Glutamatergic neuron (in vitro differentiated cells): Measurements from ENCODE around the gene MAP2K6. TPM values are rescaled to one million over a fixed set of nuclear protein-coding genes. Genes with fewer than 3 reads are reported as not detected.

Experiments
- DNase-seq: peaks from one replicate; pipeline ENCODE4 v3.0.0; 2022
- H3K27ac Mint-ChIP-seq: one replicate; pipeline ENCODE4 v1.8.0; 2020; ENCODE audit warnings: mild to moderate bottlenecking, mixed read lengths, inconsistent platforms; ENCODE audit not compliant: unreplicated experiment
- H3K27me3 Mint-ChIP-seq: one replicate; pipeline ENCODE4 v1.8.0; 2020; ENCODE audit warnings: mild to moderate bottlenecking, moderate library complexity, mixed read lengths, inconsistent platforms; ENCODE audit not compliant: unreplicated experiment
- H3K36me3 Mint-ChIP-seq: one replicate; pipeline ENCODE4 v1.8.0; 2020; ENCODE audit warnings: mild to moderate bottlenecking, mixed read lengths, inconsistent platforms; ENCODE audit not compliant: unreplicated experiment
- H3K4me1 Mint-ChIP-seq: one replicate; pipeline ENCODE4 v1.8.0; 2020; ENCODE audit warnings: mild to moderate bottlenecking, low read depth, mixed read lengths, inconsistent platforms; ENCODE audit not compliant: unreplicated experiment
- H3K4me3 Mint-ChIP-seq: one replicate; pipeline ENCODE4 v1.8.0; 2020; ENCODE audit warnings: mild to moderate bottlenecking, mixed read lengths, inconsistent platforms; ENCODE audit not compliant: unreplicated experiment
- H3K9me3 Mint-ChIP-seq: one replicate; pipeline ENCODE4 v1.8.0; 2020; ENCODE audit warnings: mild to moderate bottlenecking, moderate library complexity, mixed read lengths, inconsistent platforms; ENCODE audit not compliant: unreplicated experiment
- total RNA-seq: library from RNA; stranded (reverse); fragmentation: NEBNext Ultra II Directional; extraction: Animal tissue kit (Norgen Biotek cat#: 25700); gene quantifications from one replicate; pipeline ENCODE4 v1.2.1, GENCODE V29; 2021; ENCODE audit not compliant: unreplicated experiment
- TF ChIP-seq, protein P1 (sequence below): fragments of 200-600 bp; sonication (generic); IDR thresholded peaks from one replicate; pipeline ENCODE4 v1.5.0; 2021; ENCODE audit not compliant: partially characterized antibody, unreplicated experiment

The MAP2K6 gene
- total RNA-seq, 1 donor from 2014 or later, result 28.3 TPM

DNA sequence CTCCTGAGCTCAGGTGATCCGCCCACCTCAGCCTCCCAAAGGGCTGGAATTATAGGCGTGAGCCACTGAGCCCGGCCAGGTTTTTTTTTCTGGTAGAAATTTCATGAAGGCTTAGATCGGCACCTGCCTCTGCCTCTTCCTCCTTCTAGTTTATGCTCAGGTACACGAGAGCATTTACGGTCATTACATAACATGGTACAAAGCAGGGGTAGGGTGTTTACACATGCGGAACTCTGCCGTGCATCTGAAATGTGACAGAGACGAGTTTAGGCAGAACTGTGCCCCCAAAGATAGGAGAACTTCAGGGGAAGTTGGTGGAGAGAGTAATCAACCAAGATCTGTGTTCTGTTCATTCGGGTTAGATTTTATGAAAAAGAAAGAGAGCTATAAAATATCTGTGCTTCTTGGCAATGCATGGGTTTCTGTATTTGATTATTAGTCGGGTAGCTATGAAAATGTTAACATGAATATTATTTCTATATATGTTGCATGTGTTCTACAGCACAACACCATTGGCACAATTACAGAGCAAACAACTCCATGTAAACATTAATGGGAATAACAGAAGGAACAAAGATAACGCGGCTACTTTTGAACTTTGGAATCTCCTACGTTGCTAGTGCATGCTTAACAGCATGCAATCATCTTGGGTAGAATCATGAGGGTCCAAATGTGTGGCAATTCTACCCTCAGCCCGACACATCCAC lies 23.5 kb upstream of the MAP2K6 start:
- no peak for DNase-seq
- no peaks in the 10 kb centered on the region for H3K9me3 Mint-ChIP-seq
- TF ChIP-seq, protein P1, sequence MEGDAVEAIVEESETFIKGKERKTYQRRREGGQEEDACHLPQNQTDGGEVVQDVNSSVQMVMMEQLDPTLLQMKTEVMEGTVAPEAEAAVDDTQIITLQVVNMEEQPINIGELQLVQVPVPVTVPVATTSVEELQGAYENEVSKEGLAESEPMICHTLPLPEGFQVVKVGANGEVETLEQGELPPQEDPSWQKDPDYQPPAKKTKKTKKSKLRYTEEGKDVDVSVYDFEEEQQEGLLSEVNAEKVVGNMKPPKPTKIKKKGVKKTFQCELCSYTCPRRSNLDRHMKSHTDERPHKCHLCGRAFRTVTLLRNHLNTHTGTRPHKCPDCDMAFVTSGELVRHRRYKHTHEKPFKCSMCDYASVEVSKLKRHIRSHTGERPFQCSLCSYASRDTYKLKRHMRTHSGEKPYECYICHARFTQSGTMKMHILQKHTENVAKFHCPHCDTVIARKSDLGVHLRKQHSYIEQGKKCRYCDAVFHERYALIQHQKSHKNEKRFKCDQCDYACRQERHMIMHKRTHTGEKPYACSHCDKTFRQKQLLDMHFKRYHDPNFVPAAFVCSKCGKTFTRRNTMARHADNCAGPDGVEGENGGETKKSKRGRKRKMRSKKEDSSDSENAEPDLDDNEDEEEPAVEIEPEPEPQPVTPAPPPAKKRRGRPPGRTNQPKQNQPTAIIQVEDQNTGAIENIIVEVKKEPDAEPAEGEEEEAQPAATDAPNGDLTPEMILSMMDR, result no peak

DNA sequence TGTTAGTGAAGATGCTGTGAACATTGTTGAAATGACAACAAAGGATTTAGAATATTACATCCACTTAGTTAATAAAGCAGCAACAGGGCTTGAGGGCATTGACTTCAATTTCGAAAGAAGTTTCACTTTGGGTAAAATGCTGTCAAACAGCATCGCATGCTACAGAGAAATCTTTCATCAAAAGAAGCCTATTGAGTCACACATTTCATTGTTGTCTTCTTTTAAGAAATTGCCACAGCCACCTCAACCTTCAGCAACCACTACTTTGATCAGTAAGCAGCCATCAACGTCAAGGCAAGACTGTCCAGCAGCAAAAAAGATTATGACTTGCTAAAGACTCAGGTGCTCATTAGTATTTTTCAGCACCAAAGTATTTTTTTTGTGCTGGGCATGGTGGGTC lies 13.2 kb upstream of the MAP2K6 start:
- H3K4me1 Mint-ChIP-seq, result no peaks in the 10 kb centered on the region
- TF ChIP-seq, protein P1, result no peak
- H3K27ac Mint-ChIP-seq, result no peak overlapping the region
- peaks cover 2% of the 10 kb centered on the region for H3K27me3 Mint-ChIP-seq
- H3K36me3 Mint-ChIP-seq, result peaks cover 10% of the 10 kb centered on the region
- peaks cover 2% of the 10 kb centered on the region for H3K9me3 Mint-ChIP-seq
- H3K4me3 Mint-ChIP-seq, result no peak overlapping the region
- DNase-seq, result no peak

More for the DNA sequence above, 23.5 kb upstream of the MAP2K6 start:
- Mint-ChIP-seq H3K27me3 (peaks cover 2% of the 10 kb centered on the region), H3K27ac (no peak overlapping the region), H3K4me3 (no peak overlapping the region), H3K4me1 (no peaks in the 10 kb centered on the region), H3K36me3 (no peaks in the 10 kb centered on the region)

DNA sequence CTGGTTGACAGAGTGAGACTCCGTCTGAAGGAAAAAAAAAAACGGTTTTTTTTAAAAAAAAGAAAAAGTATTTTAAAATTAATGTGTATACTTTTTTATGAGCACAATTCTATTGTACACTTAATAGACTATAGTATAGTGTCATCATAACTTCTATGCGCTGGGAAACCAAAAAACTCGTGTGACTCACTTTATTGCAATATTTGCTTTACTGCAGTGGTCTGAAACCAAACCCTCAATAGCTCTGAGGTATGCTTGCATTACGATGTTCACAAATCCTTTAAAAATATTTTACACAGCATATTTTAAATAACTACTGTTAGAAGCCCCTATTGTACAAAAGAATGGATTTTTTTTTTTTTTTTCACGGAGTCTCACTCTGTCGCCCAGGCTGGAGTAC lies 12.4 kb upstream of the MAP2K6 start:
- H3K4me1 Mint-ChIP-seq, result no peaks in the 10 kb centered on the region
- peaks cover 2% of the 10 kb centered on the region for H3K9me3 Mint-ChIP-seq
- peaks cover 10% of the 10 kb centered on the region for H3K36me3 Mint-ChIP-seq
- peaks cover 2% of the 10 kb centered on the region for H3K27me3 Mint-ChIP-seq
- H3K27ac Mint-ChIP-seq, result no peak overlapping the region
- no peak for DNase-seq
- no peak overlapping the region for H3K4me3 Mint-ChIP-seq
- TF ChIP-seq, protein P1, result no peak

DNA sequence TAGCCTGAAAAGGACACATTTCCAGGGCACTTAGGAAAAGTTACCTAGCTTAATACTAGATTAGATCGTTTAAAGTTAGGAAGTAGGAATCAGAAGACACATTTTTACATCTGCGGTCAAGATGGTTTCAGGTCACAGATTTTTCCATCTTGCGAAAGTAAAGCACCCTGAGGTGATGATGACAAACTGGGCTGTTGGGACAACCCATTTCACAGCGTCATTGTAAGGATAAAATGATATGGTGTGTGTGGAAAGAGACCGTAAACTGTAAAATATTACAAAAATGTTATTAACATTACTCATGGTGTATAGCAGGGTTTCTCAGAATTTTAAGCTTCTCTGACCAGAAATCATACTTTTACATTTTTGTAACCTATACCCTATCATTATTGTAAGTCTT lies 10.1 kb upstream of the MAP2K6 start:
- Mint-ChIP-seq H3K4me3 (no peak overlapping the region), H3K36me3 (peaks cover 10% of the 10 kb centered on the region), H3K27ac (no peak overlapping the region), H3K27me3 (peaks cover 2% of the 10 kb centered on the region), H3K4me1 (no peaks in the 10 kb centered on the region), H3K9me3 (peaks cover 2% of the 10 kb centered on the region)
- TF ChIP-seq, protein P1, result no peak
- DNase-seq, result no peak

DNA sequence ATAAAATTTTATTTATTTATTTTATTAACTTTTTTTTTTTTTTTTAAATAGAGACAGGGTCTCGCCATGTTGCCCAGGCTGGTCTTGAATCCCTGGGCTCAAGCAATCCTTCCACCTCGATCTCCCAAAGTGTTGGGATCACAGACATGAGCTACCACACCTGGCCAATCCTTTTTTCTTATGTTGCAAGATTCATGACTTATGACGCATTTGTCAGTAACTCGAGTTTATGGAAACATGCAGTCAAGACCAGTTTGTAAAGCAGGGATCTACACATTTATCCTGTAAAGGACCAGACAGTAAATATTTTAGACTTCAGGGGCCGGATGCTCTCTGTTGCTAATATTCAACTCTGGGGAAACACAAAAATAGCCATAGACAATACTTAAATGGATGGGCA lies 9.4 kb upstream of the MAP2K6 start:
- Mint-ChIP-seq H3K4me1 (no peaks in the 10 kb centered on the region), H3K27ac (no peak overlapping the region), H3K4me3 (no peak overlapping the region), H3K9me3 (peaks cover 2% of the 10 kb centered on the region), H3K36me3 (peaks cover 10% of the 10 kb centered on the region), H3K27me3 (peaks cover 2% of the 10 kb centered on the region)
- TF ChIP-seq, protein P1, result no peak
- no peak for DNase-seq
